ENCODE results near the gene VPS13D.
"Not testable (repeated sequence)": the region's sequence is repeated elsewhere in the genome, so short reads cannot be mapped to it uniquely, and the experiment has no call there.

The VPS13D gene

GRCh38 chr1:12215118-12215961 lies 14.5 kb upstream of the VPS13D start:
- Histone ChIP-seq H3K9me2 (replicated peaks; ENCODE audit: control insufficient read depth, low read length) (no peaks in the 10 kb centered on the region), H3F3A (ENCODE audit: control insufficient read depth, insufficient read depth) (no peaks in the 10 kb centered on the region), H3K27me3 (ENCODE audit: control insufficient read depth, low read length) (peaks cover 20% of the 10 kb centered on the region), H3K36me3 (ENCODE audit: control insufficient read depth, low read length) (no peaks in the 10 kb centered on the region), H3K4me2 (ENCODE audit: low read length) (no peak overlapping the region), H4K20me1 (ENCODE audit: control insufficient read depth, insufficient read depth, low read depth, low read length) (no peaks in the 10 kb centered on the region), H3K4me3 (ENCODE audit: low read length) (no peak overlapping the region), H3K79me2 (ENCODE audit: control insufficient read depth, low read length) (no peaks in the 10 kb centered on the region), H3K9me3 (ENCODE audit: control insufficient read depth, insufficient read depth, low read length) (no peaks in the 10 kb centered on the region), H3K27ac (ENCODE audit: low read depth, low read length) (no peak overlapping the region), H3K4me1 (ENCODE audit: control insufficient read depth, low read length) (peaks cover 6% of the 10 kb centered on the region)
- TF ChIP-seq CTCF (IDR thresholded peaks at IDR 0.05; ENCODE audit: low read depth, low read length, poor library complexity, severe bottlenecking) (no peak), EZH2phosphoT487 (IDR thresholded peaks at IDR 0.05; ENCODE audit: borderline replicate concordance, low read length) (no peak)

- no peaks in the 10 kb centered on the region for H3K79me2 ChIP-seq (ENCODE audit: control insufficient read depth, low read length)
- H3F3A ChIP-seq (ENCODE audit: control insufficient read depth, insufficient read depth) = no peaks in the 10 kb centered on the region
- no peak overlapping the region for H3K4me3 ChIP-seq (ENCODE audit: low read length)
- H3K9me2 ChIP-seq (replicated peaks; ENCODE audit: control insufficient read depth, low read length) = no peaks in the 10 kb centered on the region
- no peaks in the 10 kb centered on the region for H3K36me3 ChIP-seq (ENCODE audit: control insufficient read depth, low read length)
- H3K9me3 ChIP-seq (ENCODE audit: control insufficient read depth, insufficient read depth, low read length) = peaks cover 5% of the 10 kb centered on the region
- H3K4me2 ChIP-seq (ENCODE audit: low read length) = no peak overlapping the region
- H3K27ac ChIP-seq (ENCODE audit: low read depth, low read length) = no peak overlapping the region
- H3K27me3 ChIP-seq (ENCODE audit: control insufficient read depth, low read length) = peaks cover 3% of the 10 kb centered on the region
- no peaks in the 10 kb centered on the region for H4K20me1 ChIP-seq (ENCODE audit: control insufficient read depth, insufficient read depth, low read depth, low read length)
- TF ChIP-seq CTCF (IDR thresholded peaks at IDR 0.05; ENCODE audit: low read depth, low read length, poor library complexity, severe bottlenecking) (no peak), EZH2phosphoT487 (IDR thresholded peaks at IDR 0.05; ENCODE audit: borderline replicate concordance, low read length) (no peak)
- no peaks in the 10 kb centered on the region for H3K4me1 ChIP-seq (ENCODE audit: control insufficient read depth, low read length)
Observed at GRCh38 chr1:12219800-12220199, 10.0 kb upstream of the VPS13D start.

- Histone ChIP-seq H3K4me1 (ENCODE audit: control insufficient read depth, low read length) (no peaks in the 10 kb centered on the region), H3K4me2 (ENCODE audit: low read length) (no peak overlapping the region), H4K20me1 (ENCODE audit: control insufficient read depth, insufficient read depth, low read depth, low read length) (no peaks in the 10 kb centered on the region), H3K9me2 (replicated peaks; ENCODE audit: control insufficient read depth, low read length) (no peaks in the 10 kb centered on the region), H3K9me3 (ENCODE audit: control insufficient read depth, insufficient read depth, low read length) (peaks cover 5% of the 10 kb centered on the region), H3F3A (ENCODE audit: control insufficient read depth, insufficient read depth) (no peaks in the 10 kb centered on the region), H3K79me2 (ENCODE audit: control insufficient read depth, low read length) (no peaks in the 10 kb centered on the region), H3K4me3 (ENCODE audit: low read length) (no peak overlapping the region), H3K36me3 (ENCODE audit: control insufficient read depth, low read length) (no peaks in the 10 kb centered on the region), H3K27me3 (ENCODE audit: control insufficient read depth, low read length) (peaks cover 3% of the 10 kb centered on the region), H3K27ac (ENCODE audit: low read depth, low read length) (no peak overlapping the region)
- no peak for TF ChIP-seq CTCF (IDR thresholded peaks at IDR 0.05; ENCODE audit: low read depth, low read length, poor library complexity, severe bottlenecking)
- TF ChIP-seq EZH2phosphoT487 (IDR thresholded peaks at IDR 0.05; ENCODE audit: borderline replicate concordance, low read length) = no peak
Observed at GRCh38 chr1:12220890-12221289, 8.9 kb upstream of the VPS13D start.

GRCh38 chr1:12222700-12223099 lies 7.1 kb upstream of the VPS13D start:
- not testable (repeated sequence) for H3K79me2 ChIP-seq (ENCODE audit: control insufficient read depth, low read length); H3K9me3 ChIP-seq (ENCODE audit: control insufficient read depth, insufficient read depth, low read length); H3K27me3 ChIP-seq (ENCODE audit: control insufficient read depth, low read length); H3F3A ChIP-seq (ENCODE audit: control insufficient read depth, insufficient read depth); H3K9me2 ChIP-seq (replicated peaks; ENCODE audit: control insufficient read depth, low read length); H3K27ac ChIP-seq (ENCODE audit: low read depth, low read length); H3K4me1 ChIP-seq (ENCODE audit: control insufficient read depth, low read length); H3K4me2 ChIP-seq (ENCODE audit: low read length); H3K4me3 ChIP-seq (ENCODE audit: low read length); H3K36me3 ChIP-seq (ENCODE audit: control insufficient read depth, low read length); H4K20me1 ChIP-seq (ENCODE audit: control insufficient read depth, insufficient read depth, low read depth, low read length)

GRCh38 chr1:12224092-12224491 lies 5.7 kb upstream of the VPS13D start:
- H3K4me2 ChIP-seq (ENCODE audit: low read length); H3K36me3 ChIP-seq (ENCODE audit: control insufficient read depth, low read length); H3K27me3 ChIP-seq (ENCODE audit: control insufficient read depth, low read length): not testable (repeated sequence)

More at GRCh38 chr1:12224092-12224491, 5.7 kb upstream of the VPS13D start:
- not testable (repeated sequence) for H3K4me1 ChIP-seq (ENCODE audit: control insufficient read depth, low read length); H3K4me3 ChIP-seq (ENCODE audit: low read length); H4K20me1 ChIP-seq (ENCODE audit: control insufficient read depth, insufficient read depth, low read depth, low read length); H3K9me2 ChIP-seq (replicated peaks; ENCODE audit: control insufficient read depth, low read length); H3K9me3 ChIP-seq (ENCODE audit: control insufficient read depth, insufficient read depth, low read length); H3K27ac ChIP-seq (ENCODE audit: low read depth, low read length); H3F3A ChIP-seq (ENCODE audit: control insufficient read depth, insufficient read depth); H3K79me2 ChIP-seq (ENCODE audit: control insufficient read depth, low read length)

Data from DOHH2 (cell line).